Measurements from ENCODE around the gene CBX6.

CBX6 gene

GRCh38 chr22:38840129-38840528 lies 31.9 kb downstream of the CBX6 start:
- ATAC-seq, result no peak
- TF ChIP-seq ZNF8 (CRISPR knock-in tag; IDR thresholded peaks at IDR 0.05) (no peak), SNAI2 (CRISPR knock-in tag; IDR thresholded peaks at IDR 0.05) (no peak), ZFP3 (CRISPR knock-in tag; IDR thresholded peaks at IDR 0.05) (no peak), ZFP30 (CRISPR knock-in tag; IDR thresholded peaks at IDR 0.05) (no peak), ZNF565 (CRISPR knock-in tag; conservative IDR thresholded peaks at IDR 0.05; ENCODE audit: low read depth) (no peak), BACH2 (CRISPR knock-in tag; IDR thresholded peaks at IDR 0.05; ENCODE audit: borderline replicate concordance) (no peak), CSRNP3 (CRISPR knock-in tag; IDR thresholded peaks at IDR 0.05) (no peak), CSDC2 (CRISPR knock-in tag; IDR thresholded peaks at IDR 0.05) (no peak), ZNF70 (CRISPR knock-in tag; IDR thresholded peaks at IDR 0.05) (no peak), PATZ1 (CRISPR knock-in tag; IDR thresholded peaks at IDR 0.05; ENCODE audit: borderline replicate concordance) (no peak), ISL1 (CRISPR knock-in tag; IDR thresholded peaks at IDR 0.05) (no peak), OSR1 (CRISPR knock-in tag; IDR thresholded peaks at IDR 0.05) (no peak)

GRCh38 chr22:38839686-38840085 lies 32.3 kb downstream of the CBX6 start:
- TF ChIP-seq TOX (CRISPR knock-in tag; IDR thresholded peaks at IDR 0.05; ENCODE audit: borderline replicate concordance), result no peak
- no peak for TF ChIP-seq ZFP30 (CRISPR knock-in tag; IDR thresholded peaks at IDR 0.05)
- no peak for TF ChIP-seq OSR1 (CRISPR knock-in tag; IDR thresholded peaks at IDR 0.05)
- TF ChIP-seq ZNF565 (CRISPR knock-in tag; conservative IDR thresholded peaks at IDR 0.05; ENCODE audit: low read depth), result no peak
- TF ChIP-seq CREB5 (CRISPR knock-in tag; IDR thresholded peaks at IDR 0.05; ENCODE audit: low read depth), result no peak

GRCh38 chr22:38837414-38837928 lies 34.5 kb downstream of the CBX6 start:
- ATAC-seq, result no peak

More at GRCh38 chr22:38839686-38840085, 32.3 kb downstream of the CBX6 start:
- ATAC-seq, result no peak

More at GRCh38 chr22:38837414-38837928, 34.5 kb downstream of the CBX6 start:
- TF ChIP-seq ZC3H10 (CRISPR knock-in tag; IDR thresholded peaks at IDR 0.05), result no peak
- no peak for TF ChIP-seq POU6F1 (CRISPR knock-in tag; IDR thresholded peaks at IDR 0.05; ENCODE audit: borderline replicate concordance, low read depth)
- TF ChIP-seq RARB (CRISPR knock-in tag; IDR thresholded peaks at IDR 0.05), result no peak
- TF ChIP-seq CREB5 (CRISPR knock-in tag; IDR thresholded peaks at IDR 0.05; ENCODE audit: low read depth), result no peak
- TF ChIP-seq CSRNP3 (CRISPR knock-in tag; IDR thresholded peaks at IDR 0.05), result no peak
- no peak for TF ChIP-seq CSDC2 (CRISPR knock-in tag; IDR thresholded peaks at IDR 0.05)
- no peak for TF ChIP-seq TSHZ2 (CRISPR knock-in tag; IDR thresholded peaks at IDR 0.05)
